NCI-H1694 (cell line): ENCODE measurements around the gene UBXN7.
"Not testable (repeated sequence)": the region's sequence is repeated elsewhere in the genome, so short reads cannot be mapped to it uniquely, and the experiment has no call there.

Experiments used
- DNase-seq: peaks from one replicate; lab custom pipeline; 2025; lab: John Stamatoyannopoulos, UW

UBXN7 gene

GRCh38 chr3:196355668-196356067 lies 76.6 kb downstream of the UBXN7 start:
- no peak for DNase-seq

- DNase-seq = no peak
Observed at GRCh38 chr3:196354132-196354531, 78.1 kb downstream of the UBXN7 start.

GRCh38 chr3:196351541-196351940 lies 80.7 kb downstream of the UBXN7 start:
- DNase-seq = no peak

- DNase-seq = no peak
Observed at GRCh38 chr3:196350067-196350466, 82.2 kb downstream of the UBXN7 start.

- DNase-seq = no peak
Observed at GRCh38 chr3:196348698-196349097, 83.5 kb downstream of the UBXN7 start.

GRCh38 chr3:196344663-196345062 lies 87.6 kb downstream of the UBXN7 start:
- DNase-seq = no peak

- DNase-seq = not testable (repeated sequence)
Observed at GRCh38 chr3:196343917-196344316, 88.3 kb downstream of the UBXN7 start.

GRCh38 chr3:196341137-196341536 lies 91.1 kb downstream of the UBXN7 start:
- no peak for DNase-seq

- DNase-seq = no peak
Observed at GRCh38 chr3:196340466-196340865, 91.8 kb downstream of the UBXN7 start.

GRCh38 chr3:196339493-196340254 lies 92.6 kb downstream of the UBXN7 start:
- no peak for DNase-seq

- DNase-seq = no peak
Observed at GRCh38 chr3:196339044-196339443, 93.2 kb downstream of the UBXN7 start.

- peak; percentile 43 for DNase-seq
Observed at GRCh38 chr3:196336319-196337145, 95.7 kb downstream of the UBXN7 start.

GRCh38 chr3:196335503-196335948 lies 96.7 kb downstream of the UBXN7 start:
- DNase-seq = no peak

GRCh38 chr3:196334982-196335381 lies 97.2 kb downstream of the UBXN7 start:
- DNase-seq = no peak

GRCh38 chr3:196332168-196332567 lies 100.1 kb downstream of the UBXN7 start:
- no peak for DNase-seq

- DNase-seq = no peak
Observed at GRCh38 chr3:196327405-196327804, 104.8 kb downstream of the UBXN7 start.

- no peak for DNase-seq
Observed at GRCh38 chr3:196326936-196327335, 105.3 kb downstream of the UBXN7 start.

- peak; percentile 86 for DNase-seq
Observed at GRCh38 chr3:196323691-196324090, 108.5 kb downstream of the UBXN7 start.

GRCh38 chr3:196323016-196323415 lies 109.2 kb downstream of the UBXN7 start:
- no peak for DNase-seq

GRCh38 chr3:196321162-196321561 lies 111.1 kb downstream of the UBXN7 start:
- no peak for DNase-seq

- no peak for DNase-seq
Observed at GRCh38 chr3:196320137-196320536, 112.1 kb downstream of the UBXN7 start.

GRCh38 chr3:196317687-196318467 lies 114.3 kb downstream of the UBXN7 start, which contains the start of gene DYNLT2B:
Gene DYNLT2B, minus strand, starts transcription at chr3:196318240. Its CDS starts 88 bp downstream, at chr3:196318152.
- peak; percentile 64 for DNase-seq
